Omental fat pad (tissue), 4 donors: Measurements from ENCODE around the gene NDE1. TPM values are rescaled to one million over a fixed set of nuclear protein-coding genes. Genes with fewer than 3 reads are reported as not detected.

Source experiments
- ATAC-seq: fragments of 150-250 bp; one replicate; pipeline ENCODE4 v1.9.1; 2016; ENCODE audit warnings: mild to moderate bottlenecking, moderate library complexity; ENCODE audit not compliant: low FRiP score
- DNase-seq: peaks from one replicate; pipeline ENCODE4 v3.0.0-alpha.2; 2019; ENCODE audit warnings: low spot score
- total RNA-seq, 4 donors: library from RNA; depleted of rRNA; stranded (reverse); fragments of >200 nt; gene quantifications; one replicate each; pipeline ENCODE4 v1.1.0, GENCODE V29; 2016
- TF ChIP-seq, protein P1 (sequence below), 3 donors: fragments of 450-650 bp; IDR thresholded peaks; one replicate each; pipeline ENCODE4 v1.5.1; 2016 to 2017; ENCODE audit warnings: antibody characterized with exemption in 3 of 3, mild to moderate bottlenecking in 3 of 3, moderate library complexity in 2 of 3

NDE1 gene
- total RNA-seq, 4 donors from 2014 or later = 11.9 to 26.2 (median 21.2) TPM

DNA sequence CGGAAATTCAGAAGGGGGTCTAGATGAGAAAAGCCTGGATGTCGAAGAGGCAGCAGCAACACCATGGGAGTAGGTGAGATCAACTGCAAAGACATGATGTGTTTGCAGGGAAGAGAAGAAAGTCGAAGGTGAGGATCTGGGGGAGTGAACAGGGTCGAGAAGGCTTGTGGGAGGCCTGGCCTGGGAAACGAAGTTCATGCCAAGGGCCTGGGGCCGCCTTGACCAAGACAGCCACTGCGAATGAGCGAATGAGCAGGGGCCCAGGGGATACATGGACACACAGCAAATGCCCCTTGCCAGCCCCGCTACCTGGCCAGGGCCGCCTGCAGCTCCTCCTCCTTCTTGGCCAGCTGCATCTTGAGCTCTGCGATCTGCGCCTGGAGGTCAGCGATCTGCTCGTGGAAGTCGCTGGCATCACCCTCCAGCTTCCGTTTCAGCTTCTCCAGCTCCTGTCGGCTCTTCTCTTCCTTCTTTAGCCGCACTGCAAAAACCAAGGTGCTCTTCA, 87.1 kb downstream of the NDE1 start:
- no peak for DNase-seq

DNA sequence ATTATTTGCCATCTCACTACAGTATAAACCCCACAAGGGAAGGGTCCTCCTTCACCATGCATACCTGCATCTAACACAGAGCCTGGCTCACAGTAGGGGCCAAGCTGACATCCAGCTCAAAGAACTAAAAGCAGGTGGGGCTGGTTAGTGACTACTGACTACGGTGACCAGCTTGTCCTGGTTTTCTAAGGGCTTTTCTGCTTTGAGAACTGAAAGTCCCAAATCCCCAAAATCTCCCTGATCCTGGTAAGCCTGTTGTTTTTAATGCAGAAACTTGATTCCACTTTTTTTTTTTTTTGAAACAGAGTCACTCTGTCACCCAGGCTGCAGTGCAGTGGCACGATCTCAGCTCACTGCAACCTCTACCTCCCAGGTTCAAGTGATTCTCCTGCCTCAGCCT, 89.4 kb downstream of the NDE1 start:
- TF ChIP-seq, protein P1, sequence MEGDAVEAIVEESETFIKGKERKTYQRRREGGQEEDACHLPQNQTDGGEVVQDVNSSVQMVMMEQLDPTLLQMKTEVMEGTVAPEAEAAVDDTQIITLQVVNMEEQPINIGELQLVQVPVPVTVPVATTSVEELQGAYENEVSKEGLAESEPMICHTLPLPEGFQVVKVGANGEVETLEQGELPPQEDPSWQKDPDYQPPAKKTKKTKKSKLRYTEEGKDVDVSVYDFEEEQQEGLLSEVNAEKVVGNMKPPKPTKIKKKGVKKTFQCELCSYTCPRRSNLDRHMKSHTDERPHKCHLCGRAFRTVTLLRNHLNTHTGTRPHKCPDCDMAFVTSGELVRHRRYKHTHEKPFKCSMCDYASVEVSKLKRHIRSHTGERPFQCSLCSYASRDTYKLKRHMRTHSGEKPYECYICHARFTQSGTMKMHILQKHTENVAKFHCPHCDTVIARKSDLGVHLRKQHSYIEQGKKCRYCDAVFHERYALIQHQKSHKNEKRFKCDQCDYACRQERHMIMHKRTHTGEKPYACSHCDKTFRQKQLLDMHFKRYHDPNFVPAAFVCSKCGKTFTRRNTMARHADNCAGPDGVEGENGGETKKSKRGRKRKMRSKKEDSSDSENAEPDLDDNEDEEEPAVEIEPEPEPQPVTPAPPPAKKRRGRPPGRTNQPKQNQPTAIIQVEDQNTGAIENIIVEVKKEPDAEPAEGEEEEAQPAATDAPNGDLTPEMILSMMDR (IDR thresholded peaks at IDR 0.05) = no peak
- DNase-seq (no peak), ATAC-seq (no peak)

More for the DNA sequence above, 87.1 kb downstream of the NDE1 start:
- no peak for ATAC-seq
- TF ChIP-seq, protein P1 (IDR thresholded peaks at IDR 0.05) = no peak

DNA sequence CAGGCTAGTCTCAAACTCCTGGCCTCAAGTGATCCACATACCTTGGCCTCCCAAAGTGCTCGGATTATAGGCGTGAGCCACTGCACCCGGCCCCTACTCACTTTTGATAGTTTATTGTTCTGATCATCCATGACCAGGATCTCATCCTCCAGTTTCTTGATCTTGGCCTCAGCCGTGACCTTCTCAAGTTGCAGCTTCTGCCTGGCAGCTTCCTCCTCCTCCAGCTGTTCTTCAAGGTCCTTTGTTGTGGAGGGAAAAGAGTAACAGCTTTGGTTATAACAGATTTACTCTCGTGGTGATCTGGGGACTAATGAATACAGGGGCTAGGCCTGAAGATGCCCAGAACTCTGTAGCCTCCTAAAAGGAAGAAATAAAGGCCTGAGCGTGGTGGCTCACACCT, 89.9 kb downstream of the NDE1 start:
- no peak for DNase-seq
- ATAC-seq = no peak
- TF ChIP-seq, protein P1 (IDR thresholded peaks at IDR 0.05) = no peak

DNA sequence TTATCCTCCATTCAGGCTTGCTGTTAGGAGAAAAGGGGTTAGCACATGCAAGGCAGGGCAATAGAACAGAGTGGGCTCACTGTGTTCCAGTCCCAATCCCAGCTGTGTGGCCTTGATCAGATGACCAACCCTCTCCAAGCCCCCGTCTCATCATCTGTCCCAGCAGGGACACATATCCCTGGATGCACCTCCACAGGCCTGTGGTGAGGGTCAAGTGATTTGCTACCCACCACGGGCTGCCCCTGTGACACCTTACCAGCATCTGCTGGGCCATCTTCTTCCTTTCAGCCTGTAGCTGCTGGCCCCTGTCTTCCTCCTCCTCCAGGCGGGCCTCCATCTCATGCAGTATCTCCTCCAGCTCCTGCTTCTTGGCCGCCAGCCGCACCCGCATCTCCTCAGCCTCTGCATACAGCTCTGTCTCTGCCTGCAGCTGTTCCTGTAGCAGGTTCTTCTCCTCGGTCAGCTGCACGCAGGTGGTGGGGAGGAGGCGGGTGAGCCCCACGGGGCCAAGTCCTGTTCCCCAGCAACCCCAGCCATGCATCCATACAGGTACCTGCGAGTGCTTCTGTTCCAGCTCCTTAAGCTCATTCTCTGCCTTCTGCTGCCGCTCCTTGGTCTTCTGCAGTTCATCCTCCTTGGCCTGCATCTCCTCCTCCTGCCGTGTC, 91.3 kb downstream of the NDE1 start:
- DNase-seq = no peak
- TF ChIP-seq, protein P1 (IDR thresholded peaks at IDR 0.05) = no peak
- ATAC-seq = no peak

DNA sequence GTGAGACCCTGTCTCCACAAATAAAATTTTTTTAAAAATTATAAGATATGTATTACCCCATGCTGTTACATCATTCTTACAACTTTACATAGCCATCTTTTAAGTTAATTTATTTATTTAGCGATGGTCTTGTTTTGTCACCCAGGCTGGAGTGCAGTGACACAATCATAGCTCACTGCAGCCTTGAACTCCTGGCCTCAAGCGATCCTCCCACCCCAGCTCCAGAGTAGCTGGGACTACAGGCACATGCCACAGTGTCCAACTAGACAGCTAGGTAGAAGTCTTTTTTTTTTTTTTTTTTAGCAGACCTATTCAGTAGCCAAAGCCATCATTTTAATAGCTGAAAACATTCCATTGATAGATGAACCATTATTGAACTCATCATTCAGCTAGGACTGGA, 92.7 kb downstream of the NDE1 start:
- TF ChIP-seq, protein P1 (IDR thresholded peaks at IDR 0.05) = no peak
- ATAC-seq (no peak), DNase-seq (no peak)

- TF ChIP-seq, protein P1 (IDR thresholded peaks at IDR 0.05) = no peak
- no peak for DNase-seq
- no peak for ATAC-seq
Observed at GRCh38 chr16:15743657-15744056, 93.6 kb downstream of the NDE1 start.

GRCh38 chr16:15746332-15746731, 96.3 kb downstream of the NDE1 start:
- TF ChIP-seq, protein P1 (IDR thresholded peaks at IDR 0.05) = no peak
- no peak for DNase-seq
- ATAC-seq = no peak
